NCI-H446 (cell line): ENCODE measurements around the gene ARV1.
"Not testable (repeated sequence)": the region's sequence is repeated elsewhere in the genome, so short reads cannot be mapped to it uniquely, and the experiment has no call there.

Source experiments
- DNase-seq, 2 experiments: peaks; one replicate each; lab custom pipeline; 2025; lab: John Stamatoyannopoulos, UW

The ARV1 gene

GRCh38 chr1:230976825-230977747 is 1.8 kb upstream of the ARV1 start:
- DNase-seq = no peak

- DNase-seq = peak; percentile 1 to 45
These were observed 968 bp upstream of the ARV1 start for GRCh38 chr1:230977761-230978490.

- DNase-seq = no peak
These were observed 459 bp downstream of the ARV1 start for GRCh38 chr1:230979389-230979716.

- no peak for DNase-seq
These were observed 1.1 kb downstream of the ARV1 start for GRCh38 chr1:230979952-230980351.

- no peak for DNase-seq
These were observed 3.8 kb downstream of the ARV1 start for GRCh38 chr1:230982696-230983095.

GRCh38 chr1:230983811-230984210 is 4.9 kb downstream of the ARV1 start:
- no peak for DNase-seq

- DNase-seq = not testable (repeated sequence)
These were observed 6.0 kb downstream of the ARV1 start for GRCh38 chr1:230984622-230985515.

- DNase-seq = no peak
These were observed 6.8 kb downstream of the ARV1 start for GRCh38 chr1:230985711-230986110.

- no peak for DNase-seq
These were observed 8.1 kb downstream of the ARV1 start for GRCh38 chr1:230986976-230987375.

- DNase-seq = no peak
These were observed 8.6 kb downstream of the ARV1 start for GRCh38 chr1:230987448-230987847.

- no peak for DNase-seq
These were observed 13.3 kb downstream of the ARV1 start for GRCh38 chr1:230992100-230992774.

- DNase-seq = no peak
These were observed 16.0 kb downstream of the ARV1 start for GRCh38 chr1:230994860-230995259.

- no peak for DNase-seq
These were observed 21.3 kb downstream of the ARV1 start for GRCh38 chr1:231000201-231000600.

- no peak for DNase-seq
These were observed 21.7 kb downstream of the ARV1 start for GRCh38 chr1:231000639-231001038.

GRCh38 chr1:231001892-231002291 is 23.0 kb downstream of the ARV1 start:
- no peak for DNase-seq

GRCh38 chr1:231007535-231007934 is 28.6 kb downstream of the ARV1 start:
- not testable (repeated sequence) for DNase-seq

GRCh38 chr1:231011360-231011759 is 32.5 kb downstream of the ARV1 start:
- DNase-seq = no peak

- no peak for DNase-seq
These were observed 33.1 kb downstream of the ARV1 start for GRCh38 chr1:231011963-231012362.

- no peak for DNase-seq
These were observed 34.6 kb downstream of the ARV1 start for GRCh38 chr1:231013391-231014015.

GRCh38 chr1:231016234-231016633 is 37.3 kb downstream of the ARV1 start:
- no peak for DNase-seq

GRCh38 chr1:231016966-231017365 is 38.1 kb downstream of the ARV1 start:
- no peak for DNase-seq
